Chondrocyte (in vitro differentiated cells): ENCODE measurements around the gene KIF1A. TPM values are rescaled to one million over a fixed set of nuclear protein-coding genes. Genes with fewer than 3 reads are reported as not detected.

ENCODE experiments used
- DNase-seq: peaks from one replicate; pipeline ENCODE4 v3.0.0; 2021; ENCODE audit warnings: mixed read lengths, low spot score
- H3K27ac Mint-ChIP-seq: one replicate; pipeline ENCODE4 v1.8.0; 2021; ENCODE audit warnings: mild to moderate bottlenecking, moderate library complexity, mixed read lengths; ENCODE audit not compliant: unreplicated experiment
- H3K27me3 Mint-ChIP-seq: 2 replicates; pipeline ENCODE4 v1.8.0; 2021; ENCODE audit warnings: low read depth, mixed read lengths
- H3K36me3 Mint-ChIP-seq: 2 replicates; pipeline ENCODE4 v1.8.0; 2021; ENCODE audit warnings: low read depth, mixed read lengths
- H3K4me1 Mint-ChIP-seq: 2 replicates; pipeline ENCODE4 v1.8.0; 2021; ENCODE audit warnings: low read depth, mild to moderate bottlenecking, mixed read lengths
- H3K4me3 Mint-ChIP-seq: one replicate; pipeline ENCODE4 v1.8.0; 2021; ENCODE audit warnings: mild to moderate bottlenecking, moderate library complexity, mixed read lengths; ENCODE audit not compliant: unreplicated experiment
- H3K9me3 Mint-ChIP-seq: 2 replicates; pipeline ENCODE4 v1.8.0; 2021; ENCODE audit warnings: low read depth, mixed read lengths
- total RNA-seq: library from RNA; stranded (reverse); gene quantifications from 3 replicates; pipeline ENCODE4 v1.2.1, GENCODE V29; 2021
- TF ChIP-seq, protein P1 (sequence below): fragments of 200-600 bp; sonication (generic); IDR thresholded peaks from 2 replicates; pipeline ENCODE4 v1.5.0; 2021; ENCODE audit warnings: antibody characterized with exemption, mild to moderate bottlenecking, moderate library complexity

KIF1A gene
- total RNA-seq, 1 donor from 2014 or later, result 60.0 TPM

DNA sequence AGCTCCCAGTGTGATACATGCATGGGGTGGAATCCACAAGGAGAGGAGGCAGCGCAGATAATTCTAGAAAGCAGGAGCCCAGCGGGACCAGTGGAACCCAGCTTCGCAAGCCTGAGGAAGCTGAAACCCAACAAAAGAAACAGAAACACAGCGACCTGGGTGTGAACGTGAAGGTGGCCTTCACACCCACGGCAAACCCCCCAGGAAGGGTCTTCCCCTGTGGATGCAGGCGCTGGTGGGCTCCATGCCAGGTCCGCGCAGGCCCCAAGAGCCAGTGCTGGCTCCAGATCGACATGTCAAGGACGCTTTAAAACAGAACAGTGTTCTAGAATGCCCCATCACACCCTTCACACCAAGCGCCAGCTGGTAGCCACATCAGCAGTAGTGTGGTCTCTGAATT lies 22.1 kb downstream of the KIF1A start:
- Mint-ChIP-seq H3K27ac (no peak overlapping the region), H3K4me3 (no peak overlapping the region), H3K36me3 (peaks cover 12% of the 10 kb centered on the region), H3K27me3 (peaks cover 15% of the 10 kb centered on the region), H3K4me1 (peaks cover 14% of the 10 kb centered on the region), H3K9me3 (peaks cover 4% of the 10 kb centered on the region)
- DNase-seq, result no peak
- TF ChIP-seq, protein P1, sequence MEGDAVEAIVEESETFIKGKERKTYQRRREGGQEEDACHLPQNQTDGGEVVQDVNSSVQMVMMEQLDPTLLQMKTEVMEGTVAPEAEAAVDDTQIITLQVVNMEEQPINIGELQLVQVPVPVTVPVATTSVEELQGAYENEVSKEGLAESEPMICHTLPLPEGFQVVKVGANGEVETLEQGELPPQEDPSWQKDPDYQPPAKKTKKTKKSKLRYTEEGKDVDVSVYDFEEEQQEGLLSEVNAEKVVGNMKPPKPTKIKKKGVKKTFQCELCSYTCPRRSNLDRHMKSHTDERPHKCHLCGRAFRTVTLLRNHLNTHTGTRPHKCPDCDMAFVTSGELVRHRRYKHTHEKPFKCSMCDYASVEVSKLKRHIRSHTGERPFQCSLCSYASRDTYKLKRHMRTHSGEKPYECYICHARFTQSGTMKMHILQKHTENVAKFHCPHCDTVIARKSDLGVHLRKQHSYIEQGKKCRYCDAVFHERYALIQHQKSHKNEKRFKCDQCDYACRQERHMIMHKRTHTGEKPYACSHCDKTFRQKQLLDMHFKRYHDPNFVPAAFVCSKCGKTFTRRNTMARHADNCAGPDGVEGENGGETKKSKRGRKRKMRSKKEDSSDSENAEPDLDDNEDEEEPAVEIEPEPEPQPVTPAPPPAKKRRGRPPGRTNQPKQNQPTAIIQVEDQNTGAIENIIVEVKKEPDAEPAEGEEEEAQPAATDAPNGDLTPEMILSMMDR, result no peak

GRCh38 chr2:240797500-240797895 lies 22.5 kb downstream of the KIF1A start:
- Mint-ChIP-seq H3K4me3 (no peak overlapping the region), H3K4me1 (peaks cover 14% of the 10 kb centered on the region), H3K36me3 (peaks cover 12% of the 10 kb centered on the region), H3K9me3 (peaks cover 4% of the 10 kb centered on the region), H3K27me3 (peaks cover 15% of the 10 kb centered on the region), H3K27ac (no peak overlapping the region)
- TF ChIP-seq, protein P1, result no peak
- DNase-seq, result peak; percentile 82

- Mint-ChIP-seq H3K4me1 (peaks cover 14% of the 10 kb centered on the region), H3K27me3 (peaks cover 15% of the 10 kb centered on the region), H3K36me3 (peaks cover 12% of the 10 kb centered on the region), H3K4me3 (no peak overlapping the region), H3K27ac (no peak overlapping the region), H3K9me3 (peaks cover 4% of the 10 kb centered on the region)
- DNase-seq, result peak; percentile 62
- TF ChIP-seq, protein P1, result no peak
These were observed 23.2 kb downstream of the KIF1A start for GRCh38 chr2:240796543-240797499.

- H3K4me3 Mint-ChIP-seq, result no peak overlapping the region
- H3K27ac Mint-ChIP-seq, result no peak overlapping the region
- peaks cover 9% of the 10 kb centered on the region for H3K36me3 Mint-ChIP-seq
- peaks cover 14% of the 10 kb centered on the region for H3K4me1 Mint-ChIP-seq
- H3K27me3 Mint-ChIP-seq, result peaks cover 15% of the 10 kb centered on the region
- no peak for DNase-seq
- TF ChIP-seq, protein P1, result no peak
- H3K9me3 Mint-ChIP-seq, result peaks cover 2% of the 10 kb centered on the region
These were observed 24.0 kb downstream of the KIF1A start for GRCh38 chr2:240795916-240796510.

DNA sequence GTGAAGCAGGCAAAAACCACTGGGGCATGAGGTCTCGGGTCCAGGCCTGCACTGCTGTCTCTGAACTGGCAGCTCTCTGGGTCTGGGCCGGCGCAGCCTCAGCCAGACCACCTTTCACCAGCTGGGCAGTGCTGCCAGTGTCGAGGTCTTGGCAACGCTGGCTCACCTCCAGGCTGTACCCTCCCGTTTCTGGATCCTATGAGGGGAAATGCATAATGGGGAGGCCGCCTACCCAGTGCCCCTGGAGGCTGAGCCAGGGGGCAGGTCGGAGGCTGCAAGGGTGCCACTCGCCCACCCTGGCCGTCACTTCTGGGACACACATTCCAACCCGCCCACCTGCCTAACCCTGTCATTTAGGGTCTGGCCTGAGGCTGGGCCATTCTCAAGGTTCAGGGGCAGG lies 24.6 kb downstream of the KIF1A start:
- H3K27ac Mint-ChIP-seq, result no peak overlapping the region
- H3K9me3 Mint-ChIP-seq, result no peaks in the 10 kb centered on the region
- H3K27me3 Mint-ChIP-seq, result peaks cover 12% of the 10 kb centered on the region
- DNase-seq, result no peak
- H3K4me1 Mint-ChIP-seq, result peaks cover 11% of the 10 kb centered on the region
- H3K36me3 Mint-ChIP-seq, result peaks cover 8% of the 10 kb centered on the region
- TF ChIP-seq, protein P1, result no peak
- no peak overlapping the region for H3K4me3 Mint-ChIP-seq
